Measurements from ENCODE around the gene TEX101.
"Not testable (repeated sequence)": the region's sequence is repeated elsewhere in the genome, so short reads cannot be mapped to it uniquely, and the experiment has no call there.

The TEX101 gene, protein sequence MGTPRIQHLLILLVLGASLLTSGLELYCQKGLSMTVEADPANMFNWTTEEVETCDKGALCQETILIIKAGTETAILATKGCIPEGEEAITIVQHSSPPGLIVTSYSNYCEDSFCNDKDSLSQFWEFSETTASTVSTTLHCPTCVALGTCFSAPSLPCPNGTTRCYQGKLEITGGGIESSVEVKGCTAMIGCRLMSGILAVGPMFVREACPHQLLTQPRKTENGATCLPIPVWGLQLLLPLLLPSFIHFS
- total RNA-seq: 0 to 0.08 (median 0) reads per million in 18 experiments

DNA sequence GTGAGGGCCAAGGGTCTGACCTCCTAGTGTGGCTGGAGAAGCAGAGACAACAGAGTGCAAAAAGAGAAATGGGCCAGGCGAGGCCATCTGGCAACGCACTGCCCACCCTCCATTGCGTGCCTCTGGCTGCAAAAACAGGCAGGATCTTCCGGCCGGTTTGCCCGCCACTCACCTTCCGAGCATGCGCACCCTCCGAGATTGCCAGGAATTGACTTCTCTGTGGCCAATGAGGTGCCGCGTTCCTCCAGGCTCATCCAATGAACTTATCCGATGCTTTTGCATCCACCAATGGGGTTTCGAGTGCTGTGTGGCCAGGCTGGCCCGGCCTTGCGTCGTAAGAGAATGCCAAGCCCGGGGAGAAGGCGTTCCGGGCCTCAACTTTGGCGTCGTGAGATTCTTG is at the start of gene TEX101:
TSS of gene TEX101 (plus strand) at position 337 of the 400 bp plus-strand sequence. CDS start 1,030 bp downstream, outside the sequence.
- no peak for DNase-seq

DNA sequence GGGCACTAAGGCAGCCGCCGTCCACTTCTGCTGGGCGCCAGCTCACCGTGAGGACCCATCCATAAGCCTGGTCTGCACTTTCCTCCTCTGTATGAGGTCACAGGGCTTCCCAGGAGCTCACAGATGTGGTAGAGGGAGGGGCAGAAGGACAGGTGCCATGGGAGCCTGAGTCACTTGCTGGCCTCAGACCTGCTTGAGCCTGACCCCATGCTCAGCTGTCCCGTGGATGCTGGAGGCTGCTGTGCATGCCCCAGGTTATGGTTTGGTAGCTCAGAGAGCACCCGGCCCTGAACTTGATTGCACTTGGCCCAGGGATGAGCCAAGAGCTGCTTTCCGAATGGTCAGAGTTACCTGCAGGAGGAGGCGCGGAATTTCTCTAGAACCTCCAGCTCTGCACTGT is 49.0 kb upstream of the TEX101 start:
- not testable (repeated sequence) for DNase-seq

DNA sequence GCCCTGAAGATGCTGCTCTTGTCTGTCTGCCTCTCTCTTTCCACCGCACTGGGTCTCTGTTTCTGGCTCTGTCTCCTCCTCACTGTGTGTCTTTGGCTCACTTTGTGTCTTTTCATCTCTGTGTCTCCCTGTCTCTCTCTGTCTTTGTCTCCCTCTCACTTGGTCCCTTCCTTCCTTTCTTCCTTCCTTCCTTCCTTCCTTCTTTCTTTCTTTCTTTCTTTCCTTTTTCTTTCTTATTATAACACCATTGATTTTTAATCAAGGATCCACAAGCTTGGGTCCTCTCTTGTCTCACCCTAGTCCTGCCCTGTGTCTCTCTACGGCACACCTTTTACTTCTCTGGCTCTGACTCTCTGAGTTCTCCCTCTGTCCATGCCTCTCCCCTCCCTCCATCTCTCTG is 46.9 kb upstream of the TEX101 start:
- no peak for DNase-seq

DNA sequence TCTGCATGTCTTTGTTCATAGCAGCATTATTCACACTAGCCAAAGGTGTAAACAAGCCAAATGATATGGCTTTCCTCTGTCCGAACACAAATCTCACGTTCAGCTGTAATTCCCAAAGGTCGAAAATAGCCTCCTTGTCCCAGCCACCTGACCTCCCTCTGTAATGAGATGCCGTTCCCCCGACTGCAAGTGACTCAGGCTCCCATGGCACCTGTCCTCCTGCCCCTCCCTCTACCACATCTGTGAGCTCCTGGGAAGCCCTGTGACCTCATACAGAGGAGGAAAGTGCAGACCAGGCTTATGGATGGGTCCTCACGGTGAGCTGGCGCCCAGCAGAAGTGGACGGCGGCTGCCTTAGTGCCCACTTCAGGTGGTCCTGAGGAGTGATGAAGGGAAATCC is 45.8 kb upstream of the TEX101 start:
- DNase-seq: not testable (repeated sequence)

DNA sequence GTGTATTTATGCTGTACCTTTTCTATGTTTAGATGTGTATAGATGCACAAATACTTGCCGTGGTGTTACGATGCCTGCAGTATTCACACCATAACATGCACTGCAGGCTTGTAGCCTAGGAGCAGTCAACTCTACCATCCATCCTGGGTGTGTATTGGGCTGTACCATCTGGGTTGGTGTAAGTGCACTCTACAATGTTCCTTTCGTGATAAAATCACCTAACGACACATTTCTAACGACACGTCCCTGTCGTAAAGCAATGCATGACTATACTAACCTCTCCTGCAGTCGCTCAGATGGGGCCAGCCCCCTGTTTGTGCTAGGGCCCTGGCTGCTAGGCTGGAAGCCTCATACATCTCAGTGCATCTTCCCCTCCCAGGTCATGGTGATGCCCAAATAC is 42.8 kb upstream of the TEX101 start:
- no peak for DNase-seq

DNA sequence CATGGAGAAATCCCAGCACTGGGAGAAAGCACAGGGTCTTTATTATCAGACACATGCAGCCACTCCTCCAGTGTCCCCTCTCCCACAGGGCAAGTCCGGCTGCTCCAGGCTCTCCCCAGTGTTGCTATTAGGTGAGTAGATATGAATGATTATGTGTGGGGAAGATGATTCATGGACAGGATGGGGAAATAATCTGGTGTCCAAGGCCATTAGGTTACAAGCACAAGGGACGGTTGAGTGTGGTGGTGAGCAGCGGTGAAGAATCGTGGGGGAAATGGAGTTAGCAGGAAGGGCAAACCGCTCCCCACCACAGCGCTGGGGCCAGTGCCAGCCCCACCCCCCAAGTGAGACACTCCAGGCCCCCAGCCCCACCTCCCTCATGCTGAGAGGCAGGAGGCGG is 42.2 kb upstream of the TEX101 start:
- DNase-seq: no peak

DNA sequence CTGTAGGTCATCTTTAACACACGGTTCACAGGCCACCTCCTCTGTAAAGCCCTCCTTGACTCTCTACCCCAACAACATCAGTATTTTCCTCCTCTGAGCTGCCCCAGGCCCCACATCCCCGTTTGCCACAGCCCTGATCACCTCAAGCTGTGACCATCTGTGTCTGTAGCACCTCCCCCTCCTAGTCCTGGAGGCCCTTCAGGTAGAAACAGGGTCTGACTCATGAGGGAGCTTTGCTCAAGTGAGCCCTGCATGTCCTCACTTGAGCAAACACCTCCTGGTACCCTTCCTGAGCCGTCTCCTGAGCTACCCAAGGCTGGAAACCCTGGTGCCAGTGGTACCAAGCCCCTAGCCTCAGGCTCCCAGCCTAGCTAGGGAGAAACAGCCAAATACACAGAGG is 37.1 kb upstream of the TEX101 start:
- not testable (repeated sequence) for DNase-seq

DNA sequence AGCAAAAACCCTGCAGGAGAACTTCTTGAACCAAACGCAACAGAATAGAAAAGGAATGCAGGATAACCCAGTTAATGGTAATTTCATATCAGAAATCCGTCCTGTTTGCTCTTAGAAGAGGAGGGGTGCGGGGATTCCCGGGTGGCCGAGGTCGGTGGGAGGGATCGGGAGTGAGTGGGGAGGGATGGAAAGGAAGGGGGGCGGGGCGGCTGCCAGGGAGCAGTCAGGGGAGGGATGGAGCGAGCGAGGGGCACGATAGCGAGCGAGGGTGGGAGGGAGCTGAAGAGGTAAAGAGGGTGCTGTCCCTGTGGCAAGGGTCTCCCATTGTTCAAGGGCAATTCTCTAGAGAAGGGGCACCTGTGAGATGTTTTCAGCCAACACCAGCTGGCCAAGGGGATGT is 34.7 kb upstream of the TEX101 start:
- DNase-seq: no peak

DNA sequence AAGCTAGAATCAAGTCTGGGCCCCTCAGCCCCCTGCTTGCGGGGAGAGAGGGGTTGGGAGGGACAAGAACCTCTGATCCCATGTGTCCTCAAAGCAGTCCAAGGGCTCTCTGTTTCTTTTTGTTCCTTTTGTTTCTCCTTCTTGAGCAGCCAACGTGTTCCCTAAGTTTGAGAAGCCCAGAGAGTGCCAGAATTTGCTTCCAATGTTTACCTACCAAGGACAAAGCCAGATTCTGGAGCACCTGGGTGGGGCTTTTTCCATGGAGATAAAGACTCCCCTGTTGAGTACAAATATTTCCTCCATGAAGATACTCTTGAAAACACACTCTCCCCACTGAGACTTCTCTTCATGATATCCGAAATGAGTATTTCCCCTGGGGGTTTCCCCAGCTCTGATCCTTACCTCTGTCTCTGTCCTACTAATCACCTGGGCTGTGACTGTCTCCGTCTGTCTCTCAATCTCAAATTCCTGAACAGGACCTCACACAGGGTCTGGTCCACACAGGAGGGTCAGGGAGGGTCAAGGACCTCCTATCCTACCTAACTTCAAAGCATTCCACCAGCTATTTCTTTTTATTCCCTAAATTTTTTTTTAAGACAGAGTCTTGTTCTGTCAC is 33.8 kb upstream of the TEX101 start:
- no peak for DNase-seq

DNA sequence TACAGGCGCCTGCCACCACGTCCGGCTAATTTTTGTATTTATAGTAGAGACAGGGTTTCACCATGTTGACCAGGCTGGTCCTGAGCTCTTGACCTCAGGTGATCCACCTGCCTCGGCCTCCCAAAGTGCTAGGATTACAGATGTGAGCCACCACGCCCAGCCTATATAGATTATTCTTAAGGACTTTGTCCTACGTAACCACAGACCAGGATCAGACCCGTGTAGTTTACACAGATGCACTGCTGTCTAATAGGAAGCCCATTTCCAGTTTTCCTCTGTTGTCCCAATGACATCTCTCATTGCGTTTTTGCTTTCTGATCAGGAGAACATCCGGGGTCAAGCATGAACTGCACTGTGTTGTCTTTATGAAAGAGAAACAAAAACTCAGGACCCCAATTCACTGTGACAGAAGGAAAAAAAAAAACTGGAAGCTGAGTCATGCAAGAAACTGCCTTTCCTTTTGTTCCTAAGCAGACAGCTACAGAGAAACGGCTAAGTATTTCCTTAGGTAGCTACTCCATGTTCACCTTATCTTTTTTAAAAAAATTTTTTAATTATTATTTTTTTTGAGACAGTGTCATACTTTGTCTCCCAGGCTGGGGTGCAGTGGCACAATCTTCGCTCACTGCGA is 32.0 kb upstream of the TEX101 start:
- DNase-seq: not testable (repeated sequence)

DNA sequence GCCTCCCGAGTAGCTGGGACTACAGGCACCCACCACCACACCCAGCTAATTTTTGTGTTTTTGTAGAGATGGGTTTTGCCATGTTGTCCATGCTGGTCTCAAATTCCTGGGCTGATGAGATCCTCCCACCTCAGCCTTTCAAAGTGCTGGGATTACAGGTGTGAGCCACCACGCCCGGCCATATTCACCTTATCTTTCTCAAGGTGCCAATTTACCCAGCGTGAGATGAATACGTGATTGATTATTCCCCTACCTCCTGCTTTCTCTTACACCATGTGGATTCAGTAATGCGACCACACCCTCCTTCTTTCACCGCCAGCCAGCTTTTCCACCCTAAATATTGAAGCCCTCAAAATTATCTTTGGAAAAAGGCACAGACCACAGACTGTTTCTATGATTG is 31.4 kb upstream of the TEX101 start:
- DNase-seq: not testable (repeated sequence)

DNA sequence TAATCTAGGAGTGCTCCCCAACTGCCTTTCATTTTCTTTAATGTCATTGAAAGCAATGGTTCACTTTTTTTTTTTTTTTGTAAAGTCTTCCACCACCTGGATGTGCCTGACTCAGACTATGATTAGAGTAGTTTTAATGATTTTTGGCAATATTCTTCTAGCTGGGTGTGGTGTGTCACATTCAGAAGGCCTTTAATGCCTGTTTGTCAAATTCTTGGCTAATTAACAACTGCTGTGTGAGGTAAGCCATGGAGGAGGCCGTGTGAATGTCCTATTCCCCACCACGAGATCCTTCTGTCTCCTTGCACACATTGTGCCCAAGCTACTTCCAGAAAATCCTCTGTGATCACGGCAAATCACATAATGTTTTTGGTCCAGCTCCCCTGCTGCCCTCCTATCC is 30.9 kb upstream of the TEX101 start:
- not testable (repeated sequence) for DNase-seq

DNA sequence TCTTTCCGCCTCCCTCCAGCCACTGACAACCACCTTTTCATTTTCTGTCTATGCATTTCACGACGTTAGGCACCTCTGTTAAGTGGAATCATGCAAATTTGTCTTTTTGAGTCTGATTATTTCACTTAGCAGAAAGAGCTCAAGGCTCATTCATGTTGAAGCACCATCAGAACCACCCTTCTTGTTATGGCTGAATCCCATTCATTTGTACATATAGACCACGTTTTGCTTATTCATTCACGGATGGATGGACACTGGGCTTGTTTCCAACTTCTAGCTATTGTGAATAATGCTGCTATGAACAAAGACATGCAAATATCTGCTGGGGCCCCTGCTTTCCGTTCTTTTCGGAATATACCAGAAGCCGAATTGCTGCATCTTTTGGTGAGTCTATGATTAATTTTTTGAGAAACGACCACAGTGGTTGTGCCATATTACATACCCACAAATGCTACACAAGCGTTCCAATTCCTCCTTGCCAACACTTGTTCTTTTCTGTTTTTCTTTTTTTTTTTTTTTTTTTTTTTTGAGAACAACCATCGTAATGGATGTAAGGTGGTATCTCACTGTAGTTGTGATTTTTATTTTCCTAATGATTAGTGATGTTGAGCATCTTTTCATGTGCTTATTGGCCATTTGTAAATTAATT is 23.7 kb upstream of the TEX101 start:
- not testable (repeated sequence) for DNase-seq

DNA sequence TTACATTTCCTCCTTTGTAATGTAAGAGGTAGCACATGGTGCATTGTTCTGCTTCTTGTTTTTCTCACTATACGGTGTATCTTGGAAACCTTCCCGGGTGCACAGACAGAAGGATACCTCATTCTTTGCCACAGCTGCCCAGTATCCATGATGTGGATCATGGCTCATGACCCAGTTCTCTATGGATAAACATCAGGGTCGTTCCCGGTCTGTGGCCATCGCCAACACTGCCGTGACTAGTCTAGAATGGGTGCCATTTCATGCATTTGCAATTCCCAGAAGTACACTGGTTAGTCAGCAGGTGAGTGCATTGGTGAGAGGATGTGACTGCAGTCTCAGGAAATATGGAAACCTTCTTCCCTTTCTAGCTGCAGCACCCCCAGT is 23.1 kb upstream of the TEX101 start:
- not testable (repeated sequence) for DNase-seq

DNA sequence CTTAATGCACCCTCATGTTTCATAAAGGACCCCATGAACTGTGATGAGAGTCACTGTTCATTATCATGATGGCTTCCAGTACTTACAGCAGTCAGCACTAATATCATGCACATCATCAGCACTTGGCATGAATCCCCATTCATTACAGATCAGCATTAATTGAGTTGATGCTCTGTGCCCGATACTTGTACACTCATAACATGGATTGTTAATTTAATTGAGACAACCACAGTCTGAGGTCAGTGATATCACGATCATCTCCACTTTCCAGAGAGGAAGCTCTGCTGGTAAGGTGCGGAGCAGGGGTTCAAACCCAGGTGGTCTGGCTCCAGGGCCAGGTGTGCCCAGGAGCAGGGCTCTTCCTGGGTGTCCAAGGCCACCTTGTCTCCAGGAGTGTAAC is 21.2 kb upstream of the TEX101 start:
- DNase-seq: not testable (repeated sequence)

DNA sequence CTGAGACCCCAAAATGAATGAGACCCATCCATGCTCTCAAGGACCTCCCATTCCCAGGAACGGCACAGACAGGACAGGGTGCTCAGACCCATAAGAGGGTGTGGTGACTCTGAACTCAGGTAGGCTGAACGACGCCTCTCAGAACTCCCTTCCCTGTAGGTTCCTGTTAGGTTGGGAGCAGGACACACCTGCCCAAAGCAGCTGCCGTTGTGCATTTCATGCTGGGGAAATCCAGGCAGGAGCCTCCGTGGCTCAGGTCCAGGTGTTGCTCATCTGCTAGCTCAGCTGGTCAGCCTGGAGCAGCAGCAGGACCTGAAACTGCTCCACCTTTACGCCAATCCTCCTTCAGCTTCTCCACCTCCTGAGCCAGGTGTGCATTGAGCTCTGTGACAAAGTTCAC is 19.1 kb upstream of the TEX101 start:
- DNase-seq: no peak

DNA sequence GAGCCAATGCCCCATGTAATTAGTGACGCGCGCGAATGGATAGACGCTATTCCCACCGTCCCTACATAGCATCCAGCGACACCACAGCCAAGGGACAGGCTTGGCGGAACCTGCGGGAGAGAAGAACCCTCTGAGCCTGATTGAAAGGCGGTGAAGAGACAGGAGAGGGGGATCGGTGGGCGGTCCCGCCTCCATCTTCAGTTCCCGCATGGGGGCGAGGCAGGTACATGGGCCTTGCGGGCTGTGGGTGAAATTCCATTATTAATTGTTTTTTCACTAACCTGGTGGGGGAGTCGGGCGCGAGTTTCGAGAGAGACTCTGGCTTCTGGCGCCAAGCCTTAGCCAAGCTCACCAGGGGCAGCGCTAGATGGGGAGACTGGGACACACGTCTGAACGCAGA is 8.4 kb upstream of the TEX101 start:
- no peak for DNase-seq

DNA sequence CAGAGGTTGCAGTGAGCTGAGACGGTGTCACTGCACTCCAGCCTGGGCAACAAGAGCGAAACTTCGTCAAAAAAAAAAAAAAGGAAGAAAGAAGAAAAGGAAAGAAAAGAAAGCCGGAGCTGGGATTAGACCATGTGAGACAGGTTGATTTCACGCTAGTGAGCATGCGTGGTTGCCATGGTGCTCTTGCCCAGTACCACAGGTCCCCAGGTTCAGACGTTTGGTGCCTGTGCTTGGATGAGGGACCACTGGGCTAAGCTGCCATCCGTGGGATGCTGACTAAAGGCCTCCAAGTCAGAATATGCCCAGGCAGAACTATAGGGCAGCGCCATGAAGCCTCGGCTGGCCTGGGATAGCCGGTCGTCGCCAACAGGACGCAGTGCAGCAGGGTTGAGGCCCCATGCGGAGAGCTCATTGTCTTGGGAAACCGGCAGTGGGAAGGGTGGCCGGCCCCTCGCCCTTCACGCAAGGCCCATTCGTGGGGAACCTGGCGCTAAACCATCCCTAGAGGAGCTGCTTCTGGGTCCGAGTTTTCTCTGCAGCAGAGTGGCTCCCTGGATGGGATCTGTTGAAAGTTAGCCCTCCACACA is 7.2 kb upstream of the TEX101 start:
- DNase-seq: no peak

DNA sequence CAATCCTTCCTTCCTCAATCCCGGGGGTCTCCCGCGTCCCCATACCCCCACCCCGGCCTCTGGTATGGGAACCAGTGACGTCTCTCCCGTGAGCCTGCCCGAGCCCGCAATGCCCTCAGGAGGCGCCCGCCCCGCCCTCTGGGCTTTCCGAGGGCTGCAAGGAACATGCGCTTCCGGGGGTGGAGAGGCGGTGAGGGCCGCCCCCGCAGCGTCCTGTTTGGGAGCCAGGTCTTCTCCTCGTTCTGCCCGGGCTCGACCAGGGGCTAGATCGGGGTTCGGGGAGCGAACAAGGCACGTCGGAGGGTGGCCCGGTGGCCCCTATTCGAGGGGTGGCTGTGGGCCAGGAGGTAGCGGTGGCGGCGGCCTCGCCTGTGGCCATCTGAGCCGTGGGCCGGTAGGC is 6.6 kb upstream of the TEX101 start:
- DNase-seq: no peak

DNA sequence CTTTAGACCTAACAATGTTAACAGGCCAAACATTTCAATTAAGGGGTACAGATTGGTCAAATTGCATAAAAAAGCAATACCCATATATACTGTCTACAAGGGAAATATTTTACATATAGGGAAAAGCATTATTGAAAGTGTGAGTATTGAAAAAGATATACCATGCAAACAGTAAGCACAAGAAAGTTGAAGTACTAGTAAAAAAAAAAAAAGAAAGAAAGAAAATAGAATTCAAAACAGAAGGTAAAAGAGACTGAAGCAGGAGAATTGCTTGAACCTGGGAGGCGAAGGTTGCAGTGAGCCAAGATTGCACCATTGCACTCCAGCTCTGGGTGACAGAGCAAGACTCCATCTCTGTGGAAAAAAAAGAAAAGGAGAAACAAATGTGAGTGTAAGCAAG is 5.3 kb upstream of the TEX101 start:
- peak in 1 of 2 donors; percentile 17 for DNase-seq

DNA sequence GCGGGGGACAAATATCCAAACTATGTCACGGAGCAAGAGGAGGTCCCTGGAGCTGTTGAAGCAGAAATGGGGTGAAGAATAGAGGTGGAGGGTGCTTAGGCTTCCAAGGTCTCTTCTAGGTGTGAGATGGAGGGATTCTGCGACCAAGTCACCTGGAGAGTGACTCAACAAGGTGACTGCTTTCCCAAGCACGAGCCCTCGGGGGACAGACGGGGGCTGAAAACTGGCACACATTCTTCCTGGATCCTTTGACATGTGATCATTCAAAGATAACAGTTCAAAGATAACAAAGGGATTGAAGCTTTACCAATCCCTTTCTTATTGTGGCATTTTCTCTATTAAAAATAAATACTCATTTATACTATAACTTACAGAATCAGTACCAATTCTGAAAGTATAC is 2.2 kb upstream of the TEX101 start:
- no peak for DNase-seq

DNA sequence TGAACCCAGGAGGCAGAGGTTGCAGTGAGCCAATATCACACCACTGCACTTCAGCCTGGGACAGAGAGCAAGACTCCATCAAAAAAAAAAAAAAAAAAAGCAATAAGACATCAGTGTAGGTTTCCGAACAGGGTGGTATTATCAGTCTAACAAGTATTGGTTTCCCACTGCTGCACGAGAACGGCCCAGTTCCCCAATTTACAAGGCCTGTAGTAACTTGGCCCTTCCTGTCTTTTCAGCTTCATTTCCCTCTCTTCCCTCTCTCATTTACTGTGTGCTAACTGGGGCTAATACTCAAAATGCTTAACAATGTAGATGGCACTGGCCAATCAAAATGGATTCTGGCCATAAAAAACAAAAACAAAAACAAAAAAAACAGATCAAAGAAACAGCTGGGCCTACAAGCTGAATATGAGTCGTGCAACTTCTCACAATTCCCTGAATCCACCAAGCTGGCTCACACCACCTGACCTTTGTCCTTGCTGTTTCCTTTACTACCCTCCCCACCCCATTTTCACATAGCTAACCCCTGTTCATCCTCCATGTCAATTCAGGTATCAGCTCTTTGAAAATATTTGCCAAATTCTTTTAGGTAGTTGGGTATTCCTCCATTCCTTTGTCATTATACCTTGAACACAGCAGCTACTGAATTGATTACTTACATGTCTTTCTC is 2.4 kb downstream of the TEX101 start:
- DNase-seq: peak in 1 of 2 donors; percentile 10

DNA sequence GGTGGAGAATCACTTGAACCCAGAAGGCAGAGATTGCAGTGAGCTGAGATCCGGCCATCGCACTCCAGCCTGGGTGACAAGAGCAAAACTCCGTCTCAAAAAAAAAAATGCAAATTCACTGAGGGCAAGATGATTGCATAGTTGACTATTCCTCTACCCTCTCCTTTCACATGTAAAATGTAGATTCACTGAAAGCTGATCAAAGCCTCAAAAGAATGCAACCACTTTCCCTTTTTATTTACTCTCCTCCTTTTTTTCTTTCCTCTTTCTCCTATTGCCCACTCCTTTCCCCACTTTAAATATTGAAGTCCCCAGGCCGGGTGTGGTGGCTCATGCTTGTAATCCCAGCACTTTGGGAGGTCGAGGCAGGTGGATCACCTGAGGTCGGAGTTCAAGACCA is 6.3 kb downstream of the TEX101 start:
- DNase-seq: no peak
